GM18870 (cell line): ENCODE measurements around the gene LIME1.

Experiments used
- ATAC-seq: cut with Tn5 transposase; IDR thresholded peaks from one replicate; pipeline ENCODE4 v1.9.1; 2021; ENCODE audit warnings: moderate library complexity; ENCODE audit not compliant: unreplicated experiment

The LIME1 gene

GRCh38 chr20:63735859-63736718 is at the start of gene LIME1:
Gene LIME1, plus strand, starts transcription at chr20:63736664. Its CDS starts 886 bp downstream, at chr20:63737550.
- no peak for ATAC-seq

GRCh38 chr20:63687419-63688178 is 48.9 kb upstream of the LIME1 start:
- no peak for ATAC-seq

GRCh38 chr20:63688228-63689045 is 48.0 kb upstream of the LIME1 start:
- no peak for ATAC-seq

- no peak for ATAC-seq
Measured at GRCh38 chr20:63689046-63690002, 47.1 kb upstream of the LIME1 start.

- no peak for ATAC-seq
Measured at GRCh38 chr20:63690003-63690897, 46.2 kb upstream of the LIME1 start.

GRCh38 chr20:63690898-63691710 is 45.4 kb upstream of the LIME1 start:
- no peak for ATAC-seq

GRCh38 chr20:63691711-63692435 is 44.6 kb upstream of the LIME1 start:
- ATAC-seq, result no peak

- ATAC-seq, result no peak
Measured at GRCh38 chr20:63692436-63693082, 43.9 kb upstream of the LIME1 start.

GRCh38 chr20:63693083-63693732 is 43.3 kb upstream of the LIME1 start:
- no peak for ATAC-seq

GRCh38 chr20:63693733-63694583 is 42.5 kb upstream of the LIME1 start:
- ATAC-seq, result no peak

GRCh38 chr20:63694584-63695423 is 41.7 kb upstream of the LIME1 start:
- no peak for ATAC-seq

- ATAC-seq, result no peak
Measured at GRCh38 chr20:63695424-63696305, 40.8 kb upstream of the LIME1 start.

GRCh38 chr20:63696306-63696627 is 40.2 kb upstream of the LIME1 start:
- ATAC-seq, result no peak
